HT-29 (cell line): ENCODE measurements around the gene CES1. TPM values are rescaled to one million over a fixed set of nuclear protein-coding genes. Genes with fewer than 3 reads are reported as not detected.

ENCODE experiments used
- total RNA-seq: library from RNA; depleted of rRNA; stranded (reverse); fragments of >200 nt; shearing (Covaris generic); gene quantifications from 2 replicates; pipeline ENCODE4 v1.2.3, GENCODE V29; 2014; rRNA removed

Gene CES1
- total RNA-seq, 1 experiment from 2014 or later = not detected

Other genes starting within 250 kb of the CES1 start
- not detected in 2 replicates for gene SLC6A2, start 177.1 kb downstream of the CES1 start, total RNA-seq
- gene CES5A, start 42.3 kb upstream of the CES1 start, total RNA-seq = not detected in 2 replicates